GM21381 (cell line): ENCODE data around the gene MRTO4.
"Not testable (repeated sequence)": the region's sequence is repeated elsewhere in the genome, so short reads cannot be mapped to it uniquely, and the experiment has no call there.

ENCODE experiments used
- ATAC-seq: cut with Tn5 transposase; IDR thresholded peaks from one replicate; pipeline ENCODE4 v1.9.1; 2021; ENCODE audit warnings: mild to moderate bottlenecking, moderate library complexity; ENCODE audit not compliant: unreplicated experiment

The MRTO4 gene

GRCh38 chr1:19269427-19270342 lies 18.1 kb downstream of the MRTO4 start:
- not testable (repeated sequence) for ATAC-seq

- ATAC-seq: not testable (repeated sequence)
Observed at GRCh38 chr1:19270343-19270730, 18.7 kb downstream of the MRTO4 start.

DNA sequence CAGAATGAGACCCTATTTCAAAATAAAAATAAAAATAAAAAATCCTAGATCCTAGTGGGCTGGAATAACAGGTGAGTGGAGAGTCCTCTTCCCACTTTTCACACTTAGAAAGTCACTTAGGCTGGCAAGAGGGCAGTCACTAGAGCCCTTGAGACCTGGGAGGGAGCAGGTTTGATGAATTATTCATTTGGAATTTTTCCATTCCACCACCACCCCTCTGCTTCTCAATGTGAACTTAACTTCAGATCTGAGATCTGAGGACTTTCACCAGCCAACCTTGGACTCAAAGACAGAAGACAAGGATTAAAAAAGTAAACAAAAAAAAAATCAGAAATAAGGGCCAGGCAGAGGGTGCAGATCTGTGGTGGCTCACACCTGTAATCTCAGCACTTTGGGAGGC lies 20.5 kb downstream of the MRTO4 start:
- no peak for ATAC-seq

GRCh38 chr1:19273106-19273843 lies 21.7 kb downstream of the MRTO4 start:
- ATAC-seq: no peak

DNA sequence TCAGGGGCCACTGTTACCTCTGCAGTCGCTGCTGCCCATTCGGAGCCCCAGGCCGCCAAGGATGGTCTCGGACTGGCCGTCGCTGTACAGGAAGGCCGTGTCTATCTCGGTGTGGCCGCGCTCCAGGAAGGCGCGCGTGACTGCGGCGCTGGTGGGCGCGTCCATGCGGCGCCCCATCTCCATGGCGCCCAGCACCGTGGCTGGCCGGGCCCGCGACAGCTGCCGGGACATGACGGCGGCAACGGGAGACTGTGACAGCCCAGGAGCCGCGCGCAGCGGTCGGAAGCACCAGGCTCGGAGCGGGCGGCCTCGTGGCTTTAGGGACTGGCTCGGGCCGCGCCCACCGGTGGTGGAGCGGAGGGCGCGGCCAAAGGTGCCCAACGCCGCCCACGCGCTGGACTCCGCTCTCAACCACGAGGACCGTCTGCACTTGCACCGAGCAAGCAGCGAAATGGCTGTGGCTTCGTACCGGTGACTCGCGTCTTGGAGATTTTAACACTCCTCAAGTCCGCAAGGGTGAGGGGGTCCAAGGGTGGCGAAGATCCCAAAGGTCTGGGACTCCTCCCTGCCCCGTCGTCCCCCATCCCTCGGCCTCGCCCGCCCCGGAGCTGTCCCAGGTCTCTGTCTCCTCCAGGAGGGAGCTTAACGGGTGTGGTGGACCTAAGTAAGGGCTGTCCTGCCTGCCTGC lies 22.4 kb downstream of the MRTO4 start:
- ATAC-seq: not testable (repeated sequence)

DNA sequence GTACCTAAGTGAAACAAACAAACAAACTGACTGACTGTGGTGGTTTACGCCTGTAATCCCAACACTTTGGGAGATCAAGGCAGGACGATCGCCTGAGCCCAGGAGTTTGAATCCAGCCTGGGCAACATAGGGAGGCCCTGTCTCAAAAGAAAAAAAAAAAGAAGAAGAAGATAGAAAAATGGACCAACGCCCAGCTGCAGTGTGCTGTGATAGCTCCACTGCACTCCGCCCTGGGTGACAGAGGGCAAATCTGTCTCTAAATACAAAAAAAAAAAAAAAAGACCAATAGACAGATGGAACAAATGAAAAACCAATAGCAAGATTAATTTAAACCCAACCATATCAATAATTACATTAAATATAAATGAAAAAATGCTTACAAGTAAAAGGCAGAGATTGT lies 23.0 kb downstream of the MRTO4 start:
- no peak for ATAC-seq

- ATAC-seq: no peak
Observed at GRCh38 chr1:19283891-19284290, 32.3 kb downstream of the MRTO4 start.

GRCh38 chr1:19284881-19285280 lies 33.3 kb downstream of the MRTO4 start:
- ATAC-seq: no peak

- ATAC-seq: not testable (repeated sequence)
Observed at GRCh38 chr1:19285366-19285765, 33.8 kb downstream of the MRTO4 start.

DNA sequence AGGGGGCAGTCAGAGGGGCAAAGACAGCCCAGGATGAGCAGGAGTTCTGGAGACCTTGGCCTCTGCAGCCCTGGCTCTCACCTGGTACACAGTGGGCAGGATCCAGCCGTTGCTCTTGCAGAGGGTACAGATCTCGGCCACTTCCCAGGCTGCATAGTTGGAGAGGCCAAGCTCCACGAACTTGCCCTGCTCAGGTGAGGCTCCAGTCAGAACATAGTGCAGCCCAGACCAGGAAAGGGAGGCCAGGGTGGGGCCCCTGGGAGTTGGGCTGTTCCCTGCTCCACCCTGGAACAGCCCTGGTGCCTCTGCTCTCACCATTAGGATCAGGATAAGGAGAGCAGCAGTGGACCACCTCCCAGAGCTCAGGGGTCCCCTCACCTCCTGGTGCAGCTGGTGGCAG lies 34.2 kb downstream of the MRTO4 start:
- not testable (repeated sequence) for ATAC-seq

- no peak for ATAC-seq
Observed at GRCh38 chr1:19287436-19288185, 36.0 kb downstream of the MRTO4 start.

DNA sequence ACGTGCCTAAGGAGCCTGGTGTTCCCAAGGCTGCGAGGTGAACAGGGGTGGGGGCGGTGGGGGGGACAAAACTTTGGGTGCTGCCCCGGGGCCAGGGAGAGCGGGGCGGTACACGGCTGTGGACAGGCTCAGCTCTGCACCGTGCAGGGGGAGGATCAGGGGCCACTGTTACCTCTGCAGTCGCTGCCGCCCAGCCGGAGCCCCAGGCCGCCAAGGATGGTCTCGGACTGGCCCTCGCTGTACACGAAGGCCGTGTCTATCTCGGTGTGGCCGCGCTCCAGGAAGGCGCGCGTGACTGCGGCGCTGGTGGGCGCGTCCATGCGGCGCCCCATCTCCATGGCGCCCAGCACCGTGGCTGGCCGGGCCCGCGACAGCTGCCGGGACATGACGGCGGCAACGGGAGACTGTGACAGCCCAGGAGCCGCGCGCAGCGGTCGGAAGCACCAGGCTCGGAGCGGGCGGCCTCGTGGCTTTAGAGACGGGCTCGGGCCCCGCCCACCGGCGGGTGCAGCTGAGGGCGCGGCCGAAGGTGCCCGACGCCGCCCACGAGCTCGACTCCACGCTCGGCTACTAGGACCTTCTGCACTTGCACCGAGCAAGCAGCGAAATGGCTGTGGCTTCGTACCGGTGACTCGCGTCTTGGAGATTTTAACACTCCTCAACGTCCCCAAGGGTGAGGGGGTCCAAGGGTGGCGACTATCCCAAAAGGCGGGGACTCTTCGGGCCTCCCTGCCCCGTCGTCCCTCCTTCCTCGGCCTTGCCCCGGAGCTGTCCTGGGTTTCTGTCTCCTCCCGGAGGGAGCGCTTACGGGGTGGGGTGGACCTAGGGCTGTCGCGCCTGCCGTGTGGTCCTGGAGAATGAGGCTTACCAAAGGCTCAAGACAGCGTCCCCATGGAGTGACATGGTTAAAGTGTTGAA lies 37.0 kb downstream of the MRTO4 start, which contains the start of gene AKR7A3:
TSS of gene AKR7A3 (minus strand) at position 447 of the 918 bp plus-strand sequence. CDS start at position 386, 61 bp downstream.
- not testable (repeated sequence) for ATAC-seq

DNA sequence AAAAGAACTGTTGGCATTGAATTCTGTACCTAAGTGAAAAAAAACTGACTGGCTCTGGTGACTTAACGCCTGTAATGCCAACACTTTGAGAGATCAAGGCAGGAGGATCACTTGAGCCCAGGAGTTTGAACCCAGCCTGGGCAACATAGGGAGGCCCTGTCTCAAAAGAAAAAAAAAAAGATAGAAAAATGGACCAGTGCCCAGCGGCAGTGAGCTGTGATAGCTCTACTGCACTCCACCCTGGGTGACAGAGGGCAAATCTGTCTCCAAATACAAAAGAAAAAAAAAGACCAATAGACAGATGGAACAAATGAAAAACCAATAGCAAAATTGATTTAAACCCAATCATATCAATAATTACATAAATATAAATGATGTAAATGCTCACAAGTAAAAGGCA lies 37.6 kb downstream of the MRTO4 start:
- ATAC-seq: no peak

DNA sequence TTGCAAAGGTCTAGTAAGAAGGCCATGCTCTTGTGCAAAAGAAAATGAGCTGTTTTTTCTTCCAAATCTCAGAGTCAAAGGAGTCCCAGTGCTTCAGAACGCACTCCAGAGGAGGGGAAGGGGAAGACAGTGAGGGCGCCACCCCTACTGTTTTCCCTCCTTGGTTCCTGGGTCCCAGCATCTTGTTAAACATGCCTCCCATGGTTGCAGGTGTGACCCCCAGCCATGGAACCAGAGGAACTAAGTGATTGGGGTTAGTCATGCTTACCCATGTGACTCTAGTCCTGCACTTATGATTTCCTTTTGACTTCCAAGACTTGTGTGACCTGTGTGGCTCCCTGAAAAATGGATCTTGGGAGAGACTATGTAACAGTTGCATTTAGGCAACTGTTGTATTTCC lies 43.0 kb downstream of the MRTO4 start:
- ATAC-seq: no peak

GRCh38 chr1:19300211-19300610 lies 48.6 kb downstream of the MRTO4 start:
- no peak for ATAC-seq

GRCh38 chr1:19304081-19304480 lies 52.5 kb downstream of the MRTO4 start:
- ATAC-seq: not testable (repeated sequence)

DNA sequence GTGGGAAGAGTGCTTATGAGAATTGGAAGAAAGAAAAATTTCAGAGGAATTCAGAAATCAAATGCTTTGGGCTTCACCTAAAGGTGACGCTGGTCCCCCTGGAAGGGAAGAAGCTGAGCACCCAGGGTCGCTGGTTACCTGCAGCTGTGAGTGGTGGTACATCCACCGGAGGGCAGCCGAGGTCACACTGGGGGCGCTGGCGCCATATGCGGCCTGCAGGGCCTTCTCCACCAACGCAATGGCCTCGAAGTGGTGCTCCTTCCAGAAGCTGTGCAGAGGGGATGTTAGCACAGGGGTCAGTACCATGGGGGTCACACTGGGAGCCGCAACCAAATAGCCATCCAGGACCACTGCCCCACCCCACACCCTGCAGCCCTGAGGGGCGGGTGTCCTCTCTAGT lies 54.3 kb downstream of the MRTO4 start:
- no peak for ATAC-seq

GRCh38 chr1:19306941-19307340 lies 55.3 kb downstream of the MRTO4 start:
- ATAC-seq: no peak

GRCh38 chr1:19307794-19308508 lies 56.3 kb downstream of the MRTO4 start:
- ATAC-seq: no peak
